Germinal center (tissue), 1 donor: ENCODE measurements around the gene DEPP1.

Experiments
- DNase-seq: peaks from one replicate; pipeline ENCODE4 v3.0.0; 2012; ENCODE audit warnings: mixed read lengths, low spot score

Gene DEPP1

GRCh38 chr10:44966816-44967509 is 11.6 kb downstream of the DEPP1 start:
- DNase-seq = no peak

- no peak for DNase-seq
These were observed 12.3 kb downstream of the DEPP1 start for GRCh38 chr10:44966129-44966815.

GRCh38 chr10:44965651-44966097 is 12.9 kb downstream of the DEPP1 start:
- peak; percentile 20 for DNase-seq

GRCh38 chr10:44965104-44965503 is 13.5 kb downstream of the DEPP1 start:
- no peak for DNase-seq

- peak; percentile 50 for DNase-seq
These were observed 14.6 kb downstream of the DEPP1 start for GRCh38 chr10:44963772-44964633.

- DNase-seq = peak; percentile 18
These were observed 15.5 kb downstream of the DEPP1 start for GRCh38 chr10:44962870-44963738.

GRCh38 chr10:44961931-44962750 is 16.5 kb downstream of the DEPP1 start:
- DNase-seq = no peak

GRCh38 chr10:44961230-44961571 is 17.4 kb downstream of the DEPP1 start:
- DNase-seq = no peak

GRCh38 chr10:44960482-44961229 is 18.0 kb downstream of the DEPP1 start:
- no peak for DNase-seq

GRCh38 chr10:44960088-44960460 is 18.5 kb downstream of the DEPP1 start:
- no peak for DNase-seq

GRCh38 chr10:44959247-44960087 is 19.1 kb downstream of the DEPP1 start, which contains the start of gene RASSF4:
Gene RASSF4 (plus strand): TSS chr10:44959802. CDS start chr10:44970203, 10,401 bp downstream.
- peak; percentile 97 for DNase-seq

- DNase-seq = no peak
These were observed 19.7 kb downstream of the DEPP1 start for GRCh38 chr10:44958898-44959246.

GRCh38 chr10:44958196-44958897 is 20.3 kb downstream of the DEPP1 start:
- no peak for DNase-seq

- no peak for DNase-seq
These were observed 21.6 kb downstream of the DEPP1 start for GRCh38 chr10:44956717-44957706.

GRCh38 chr10:44956226-44956625 is 22.4 kb downstream of the DEPP1 start:
- DNase-seq = no peak

- DNase-seq = no peak
These were observed 23.1 kb downstream of the DEPP1 start for GRCh38 chr10:44955413-44956070.

GRCh38 chr10:44954962-44955361 is 23.6 kb downstream of the DEPP1 start:
- no peak for DNase-seq
